Sigmoid colon (tissue), 3 donors: ENCODE measurements around the gene CSRP2.

Experiments used
- POLR2A ChIP-seq, 2 donors: fragments of 450-650 bp; IDR thresholded peaks; one replicate each; pipeline ENCODE4 v1.6.1; 2016; ENCODE audit warnings: antibody characterized with exemption in 2 of 2, mild to moderate bottlenecking in 2 of 2, moderate library complexity in 2 of 2
- TF ChIP-seq, protein P1 (sequence below), 4 experiments: fragments of 450-650 bp in 3 of 4; fragments of 200-600 bp in 1 of 4; IDR thresholded peaks; one replicate each; pipeline ENCODE4 v1.5.1; 2016 to 2019; ENCODE audit warnings: antibody characterized with exemption in 4 of 4, mild to moderate bottlenecking in 3 of 4, moderate library complexity in 2 of 4

DNA sequence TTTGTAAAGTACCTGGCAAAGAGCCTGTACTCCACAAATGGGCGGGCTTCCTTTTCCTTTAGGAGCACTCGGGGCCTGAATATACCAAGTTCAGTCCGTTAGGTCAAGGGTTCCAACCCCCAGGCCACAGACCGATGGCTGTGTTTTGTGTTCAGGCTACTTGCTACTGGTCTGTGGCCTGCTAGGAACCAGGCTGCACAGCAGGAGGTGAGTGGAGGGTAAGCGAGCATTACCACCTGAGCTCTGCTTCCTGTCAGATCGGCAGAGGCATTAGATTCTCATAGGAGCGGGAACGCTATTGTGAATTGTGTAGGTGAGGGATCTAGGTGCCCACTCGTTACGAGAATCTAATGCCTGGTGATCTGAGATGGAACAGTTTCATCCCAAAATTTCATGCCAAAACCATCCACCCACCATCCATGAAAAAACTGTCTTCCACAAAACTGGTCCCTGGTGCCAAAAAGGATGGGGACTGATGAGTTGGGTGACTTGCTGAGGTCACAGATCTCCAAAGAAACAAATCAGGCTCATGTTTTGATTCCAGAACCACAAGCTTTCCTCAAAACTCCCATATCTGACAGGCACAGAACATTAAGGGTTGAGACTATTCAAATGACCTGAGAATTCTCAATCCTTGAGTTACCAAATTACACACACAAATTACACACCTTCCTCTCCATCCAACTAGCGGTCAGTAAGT, 4.2 kb downstream of the CSRP2 start:
- TF ChIP-seq, protein P1, sequence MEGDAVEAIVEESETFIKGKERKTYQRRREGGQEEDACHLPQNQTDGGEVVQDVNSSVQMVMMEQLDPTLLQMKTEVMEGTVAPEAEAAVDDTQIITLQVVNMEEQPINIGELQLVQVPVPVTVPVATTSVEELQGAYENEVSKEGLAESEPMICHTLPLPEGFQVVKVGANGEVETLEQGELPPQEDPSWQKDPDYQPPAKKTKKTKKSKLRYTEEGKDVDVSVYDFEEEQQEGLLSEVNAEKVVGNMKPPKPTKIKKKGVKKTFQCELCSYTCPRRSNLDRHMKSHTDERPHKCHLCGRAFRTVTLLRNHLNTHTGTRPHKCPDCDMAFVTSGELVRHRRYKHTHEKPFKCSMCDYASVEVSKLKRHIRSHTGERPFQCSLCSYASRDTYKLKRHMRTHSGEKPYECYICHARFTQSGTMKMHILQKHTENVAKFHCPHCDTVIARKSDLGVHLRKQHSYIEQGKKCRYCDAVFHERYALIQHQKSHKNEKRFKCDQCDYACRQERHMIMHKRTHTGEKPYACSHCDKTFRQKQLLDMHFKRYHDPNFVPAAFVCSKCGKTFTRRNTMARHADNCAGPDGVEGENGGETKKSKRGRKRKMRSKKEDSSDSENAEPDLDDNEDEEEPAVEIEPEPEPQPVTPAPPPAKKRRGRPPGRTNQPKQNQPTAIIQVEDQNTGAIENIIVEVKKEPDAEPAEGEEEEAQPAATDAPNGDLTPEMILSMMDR (IDR thresholded peaks at IDR 0.05): no peak
- no peak for TF ChIP-seq POLR2A (IDR thresholded peaks at IDR 0.05)
